Measurements from ENCODE around the gene E2F7.

GRCh38 chr12:77107121-77107520 lies 41.8 kb upstream of the E2F7 start:
- TF ChIP-seq CTCF (IDR thresholded peaks at IDR 0.05; ENCODE audit: low read depth, low read length, poor library complexity, severe bottlenecking) (no peak), EZH2phosphoT487 (IDR thresholded peaks at IDR 0.05; ENCODE audit: borderline replicate concordance, low read length) (no peak)

Measured in DOHH2 (cell line).